ACC112 (cell line): ENCODE results near the gene PPP4C.

ENCODE experiments used
- H2AFZ ChIP-seq: fragments of 200-600 bp; sonication (generic); one replicate; pipeline ENCODE4 v1.6.0; 2017; ENCODE audit warnings: antibody characterized with exemption, low read length; ENCODE audit not compliant: unreplicated experiment
- H3K27ac ChIP-seq: fragments of 200-600 bp; sonication (generic); 2 replicates; pipeline ENCODE4 v1.5.1; 2014; ENCODE audit warnings: low read depth, mild to moderate bottlenecking, antibody characterized with exemption, low read length, moderate library complexity
- H3K27me3 ChIP-seq: fragments of 200-600 bp; sonication (generic); 2 replicates; pipeline ENCODE4 v1.6.1; 2014; ENCODE audit warnings: mild to moderate bottlenecking, antibody characterized with exemption, low read length, moderate library complexity, mixed read lengths; ENCODE audit not compliant: insufficient read depth
- H3K36me3 ChIP-seq: fragments of 200-600 bp; sonication (generic); 2 replicates; pipeline ENCODE4 v1.6.1; 2016; ENCODE audit warnings: mild to moderate bottlenecking, antibody characterized with exemption, low read length, moderate library complexity, mixed read lengths; ENCODE audit not compliant: insufficient read depth
- H3K4me1 ChIP-seq: fragments of 200-600 bp; sonication (generic); one replicate; pipeline ENCODE4 v1.6.1; 2016; ENCODE audit warnings: low read length, mixed read lengths; ENCODE audit not compliant: insufficient read depth, unreplicated experiment, control insufficient read depth
- H3K4me3 ChIP-seq: fragments of 200-600 bp; sonication (generic); 2 replicates; pipeline ENCODE4 v1.5.1; 2014; ENCODE audit warnings: mild to moderate bottlenecking, low read depth, low read length
- H3K79me2 ChIP-seq: fragments of 200-600 bp; sonication (generic); one replicate; pipeline ENCODE4 v1.6.0; 2016; ENCODE audit warnings: low read length; ENCODE audit not compliant: control insufficient read depth, unreplicated experiment, insufficient read depth

PPP4C gene

GRCh38 chr16:30132591-30132990, 56.8 kb downstream of the PPP4C start:
- H3K4me1 ChIP-seq: no peaks in the 10 kb centered on the region
- H3K79me2 ChIP-seq: no peaks in the 10 kb centered on the region
- no peak overlapping the region for H3K27ac ChIP-seq
- no peaks in the 10 kb centered on the region for H3K27me3 ChIP-seq
- no peak overlapping the region for H2AFZ ChIP-seq
- H3K36me3 ChIP-seq: no peaks in the 10 kb centered on the region
- H3K4me3 ChIP-seq: no peak overlapping the region
